Measurements from ENCODE around the gene TSPAN33.

Gene TSPAN33

GRCh38 chr7:129136887-129137642 lies 7.4 kb upstream of the TSPAN33 start:
- DNase-seq = no peak

- no peak for DNase-seq
These were observed 798 bp upstream of the TSPAN33 start for GRCh38 chr7:129143724-129144094.

- no peak for DNase-seq
These were observed 544 bp downstream of the TSPAN33 start for GRCh38 chr7:129144834-129145668.

- DNase-seq = no peak
These were observed 1.9 kb downstream of the TSPAN33 start for GRCh38 chr7:129146237-129146979.

GRCh38 chr7:129147731-129148130 lies 3.2 kb downstream of the TSPAN33 start:
- no peak for DNase-seq

- no peak for DNase-seq
These were observed 5.0 kb downstream of the TSPAN33 start for GRCh38 chr7:129149511-129149910.

- no peak for DNase-seq
These were observed 5.9 kb downstream of the TSPAN33 start for GRCh38 chr7:129150199-129150996.

- DNase-seq = no peak
These were observed 13.1 kb downstream of the TSPAN33 start for GRCh38 chr7:129157651-129158050.

- DNase-seq = no peak
These were observed 15.0 kb downstream of the TSPAN33 start for GRCh38 chr7:129159539-129159938.

- no peak for DNase-seq
These were observed 15.8 kb downstream of the TSPAN33 start for GRCh38 chr7:129160161-129160905.

GRCh38 chr7:129161524-129162225 lies 17.2 kb downstream of the TSPAN33 start:
- no peak for DNase-seq

- DNase-seq = no peak
These were observed 18.2 kb downstream of the TSPAN33 start for GRCh38 chr7:129162732-129163131.

GRCh38 chr7:129163875-129164544 lies 19.5 kb downstream of the TSPAN33 start:
- peak; percentile 55 for DNase-seq

GRCh38 chr7:129166745-129167144 lies 22.2 kb downstream of the TSPAN33 start:
- no peak for DNase-seq

GRCh38 chr7:129167817-129168216 lies 23.3 kb downstream of the TSPAN33 start:
- no peak for DNase-seq

GRCh38 chr7:129168231-129169021 lies 23.9 kb downstream of the TSPAN33 start:
- no peak for DNase-seq

- peak; percentile 22 for DNase-seq
These were observed 24.7 kb downstream of the TSPAN33 start for GRCh38 chr7:129169171-129169671.

GRCh38 chr7:129169686-129170440 lies 25.4 kb downstream of the TSPAN33 start:
- peak; percentile 66 for DNase-seq
